ENCODE data around the gene PCDH12.

- TF ChIP-seq TAF1 (IDR thresholded peaks at IDR 0.05; ENCODE audit: borderline replicate concordance, insufficient read depth, low read length) (no peak), POLR2AphosphoS5 (IDR thresholded peaks at IDR 0.05; ENCODE audit: low read depth, low read length) (no peak), SIN3A (IDR thresholded peaks at IDR 0.05; ENCODE audit: borderline replicate concordance, insufficient read depth, low read length) (no peak)
These were observed 37.2 kb downstream of the PCDH12 start for GRCh38 chr5:141920771-141921170.
